GM19240 (cell line): ENCODE data around the gene HEATR9.

Experiments
- DNase-seq: peaks from one replicate; pipeline ENCODE4 v3.0.0; 2011; ENCODE audit warnings: low spot score; ENCODE audit not compliant: insufficient read length

Gene HEATR9

GRCh38 chr17:35895636-35896587, 27.2 kb upstream of the HEATR9 start:
- DNase-seq, result no peak

GRCh38 chr17:35894206-35894605, 25.5 kb upstream of the HEATR9 start:
- DNase-seq, result no peak

GRCh38 chr17:35893751-35894150, 25.1 kb upstream of the HEATR9 start:
- no peak for DNase-seq

- no peak for DNase-seq
These were observed 23.7 kb upstream of the HEATR9 start for GRCh38 chr17:35892091-35893035.

- no peak for DNase-seq
These were observed 22.6 kb upstream of the HEATR9 start for GRCh38 chr17:35891269-35891668.

- DNase-seq, result no peak
These were observed 22.1 kb upstream of the HEATR9 start for GRCh38 chr17:35890774-35891155.

GRCh38 chr17:35889818-35890773, 21.4 kb upstream of the HEATR9 start:
- DNase-seq, result no peak

GRCh38 chr17:35889241-35889640, 20.6 kb upstream of the HEATR9 start:
- no peak for DNase-seq

GRCh38 chr17:35879773-35880654, 11.3 kb upstream of the HEATR9 start, which contains the start of gene CCL5:
Gene CCL5, minus strand, starts transcription at chr17:35880360.
- DNase-seq, result peak; percentile 87

- DNase-seq, result no peak
These were observed 9.7 kb upstream of the HEATR9 start for GRCh38 chr17:35878361-35878760.

GRCh38 chr17:35877345-35878029, 8.8 kb upstream of the HEATR9 start:
- no peak for DNase-seq

- no peak for DNase-seq
These were observed 7.8 kb upstream of the HEATR9 start for GRCh38 chr17:35876534-35876933.

GRCh38 chr17:35875800-35876139, 7.1 kb upstream of the HEATR9 start:
- DNase-seq, result no peak

- no peak for DNase-seq
These were observed 6.5 kb upstream of the HEATR9 start for GRCh38 chr17:35875072-35875799.

GRCh38 chr17:35872196-35872980, 3.7 kb upstream of the HEATR9 start:
- DNase-seq, result no peak

GRCh38 chr17:35870906-35871819, 2.5 kb upstream of the HEATR9 start:
- no peak for DNase-seq

- DNase-seq, result no peak
These were observed 1.1 kb downstream of the HEATR9 start for GRCh38 chr17:35867574-35867973.
